GM12878 (cell line): ENCODE results near the gene SUV39H1. TPM values are rescaled to one million over a fixed set of nuclear protein-coding genes. Genes with fewer than 3 reads are reported as not detected.

Source experiments
- ATAC-seq: fragments of 200-7000 bp; cut with Tn5 transposase; 3 replicates; pipeline ENCODE4 v1.9.1; 2020; ENCODE audit warnings: mild to moderate bottlenecking, moderate library complexity
- BruUV-seq: library from RNA; stranded (reverse); fragments of 400-500 nt; replicated peaks from 2 replicates; lab custom pipeline; 2021; lab: Mats Ljungman, UMichigan
- CTCF ChIA-PET: fragments of 300-600 bp; sonication (Branson Sonifier 250); formaldehyde crosslinking; extraction: SDS; loops from one replicate; lab custom pipeline; 2021; ENCODE audit warnings: inconsistent platforms; lab: Yijun Ruan, JAX
- POLR2A ChIA-PET: fragments of 350-600 bp; formaldehyde crosslinking; extraction: SDS; loops from one replicate; lab custom pipeline; 2021; ENCODE audit warnings: inconsistent platforms; lab: Charles Lee
- RAD21 ChIA-PET: fragments of 300-600 bp; sonication (Branson Sonifier 250); formaldehyde crosslinking; loops from one replicate; lab custom pipeline; 2023; ENCODE audit warnings: antibody characterized with exemption; ENCODE audit not compliant: unreplicated experiment; lab: Charles Lee
- SMC1A ChIA-PET: fragments of 300-600 bp; sonication (Branson Sonifier 250); formaldehyde crosslinking; loops from one replicate; lab custom pipeline; 2023; ENCODE audit not compliant: unreplicated experiment, uncharacterized antibody; lab: Charles Lee
- DNase-seq: peaks from one replicate; pipeline ENCODE4 v3.0.0-alpha.2; 2011; ENCODE audit warnings: low read depth, low spot score
- FAIRE-seq: peaks from 3 replicates; lab custom pipeline; 2011; peaks lifted over from hg19 to GRCh38; lab: Jason Lieb, UNC
- H2AFZ ChIP-seq: 2 replicates; pipeline ENCODE4 v1.6.0; 2011; ENCODE audit warnings: low read depth, low read length, control low read depth; ENCODE audit not compliant: control insufficient read depth
- H3K27ac ChIP-seq: 2 replicates; pipeline ENCODE4 v1.5.1; 2011; ENCODE audit warnings: control low read depth; ENCODE audit not compliant: control insufficient read depth, insufficient read depth
- H3K27me3 ChIP-seq, 2 experiments: replicated peaks in 1 of 2; 2 replicates each; pipeline versions ENCODE4 v1.6.0 to v1.6.1; 2011; ENCODE audit warnings: low read length in 1 of 2; ENCODE audit not compliant: control insufficient read depth in 2 of 2, insufficient read depth in 2 of 2
- H3K36me3 ChIP-seq, 2 experiments: 2 replicates each; pipeline ENCODE4 v1.5.1; 2011; ENCODE audit warnings: low read length in 1 of 2; ENCODE audit not compliant: control insufficient read depth in 2 of 2, insufficient read depth in 2 of 2
- H3K4me1 ChIP-seq: 2 replicates; pipeline ENCODE4 v1.6.1; 2011; ENCODE audit warnings: mild to moderate bottlenecking, low read length, moderate library complexity, mixed read lengths; ENCODE audit not compliant: control insufficient read depth, insufficient read depth
- H3K4me2 ChIP-seq: 2 replicates; pipeline ENCODE4 v1.6.0; 2011; ENCODE audit warnings: control low read depth; ENCODE audit not compliant: control insufficient read depth, insufficient read depth
- H3K4me3 ChIP-seq: fragments of 200-600 bp; sonication (generic); 2 replicates; pipeline ENCODE4 v1.5.1; 2016
- H3K79me2 ChIP-seq: 2 replicates; pipeline ENCODE4 v1.6.0; 2011; ENCODE audit warnings: low read length; ENCODE audit not compliant: control insufficient read depth, insufficient read depth
- H3K9ac ChIP-seq: 2 replicates; pipeline ENCODE4 v1.8.0; 2011; ENCODE audit warnings: low read length, control low read depth, mixed read lengths; ENCODE audit not compliant: control insufficient read depth, insufficient read depth
- H3K9me3 ChIP-seq: replicated peaks from 3 replicates; pipeline ENCODE4 v1.5.1; 2011; ENCODE audit warnings: mild to moderate bottlenecking, low read length; ENCODE audit not compliant: control insufficient read depth, insufficient read depth
- H4K20me1 ChIP-seq: 2 replicates; pipeline ENCODE4 v1.6.0; 2011; ENCODE audit not compliant: control insufficient read depth, insufficient read depth
- CBFB ChIP-seq: IDR thresholded peaks from 2 replicates; pipeline ENCODE4 v1.6.1; 2016; ENCODE audit warnings: antibody characterized with exemption, low read depth
- CEBPB ChIP-seq, 2 experiments: fragments of 150-350 bp in 1 of 2; IDR thresholded peaks; 2 replicates each; pipeline ENCODE4 v1.6.1; 2012 to 2014; ENCODE audit warnings: low read depth in 2 of 2, low read length in 2 of 2, borderline replicate concordance in 1 of 2, inconsistent platforms in 1 of 2
- HDGF ChIP-seq: fragments of 450-650 bp; IDR thresholded peaks from 2 replicates; pipeline ENCODE4 v1.6.1; 2016; ENCODE audit warnings: antibody characterized with exemption
- MTA3 ChIP-seq: IDR thresholded peaks from 2 replicates; pipeline ENCODE4 v1.6.1; 2012; ENCODE audit warnings: low read length, inconsistent platforms, borderline replicate concordance
- NFYB ChIP-seq: IDR thresholded peaks from 2 replicates; pipeline ENCODE4 v1.6.1; 2011; ENCODE audit warnings: low read depth, mild to moderate bottlenecking, low read length, improper control_type of control experiment, moderate library complexity; ENCODE audit not compliant: insufficient read depth
- PML ChIP-seq: IDR thresholded peaks from 2 replicates; pipeline ENCODE4 v1.6.1; 2012; ENCODE audit warnings: low read length, inconsistent platforms
- POLR2AphosphoS5 ChIP-seq: IDR thresholded peaks from 2 replicates; pipeline ENCODE4 v1.6.1; 2011; ENCODE audit warnings: mild to moderate bottlenecking, low read length, inconsistent platforms
- USF2 ChIP-seq: IDR thresholded peaks from 2 replicates; pipeline ENCODE4 v1.6.1; 2011; ENCODE audit warnings: low read depth, low read length, improper control_type of control experiment, borderline replicate concordance
- YBX1 ChIP-seq: fragments of 450-650 bp; IDR thresholded peaks from 2 replicates; pipeline ENCODE4 v1.6.1; 2016; ENCODE audit warnings: antibody characterized with exemption
- ZNF24 ChIP-seq: fragments of 450-650 bp; IDR thresholded peaks from 2 replicates; pipeline ENCODE4 v1.6.1; 2017; ENCODE audit warnings: antibody characterized with exemption, mild to moderate bottlenecking
- ZZZ3 ChIP-seq: IDR thresholded peaks from 2 replicates; pipeline ENCODE4 v1.6.1; 2011; ENCODE audit warnings: low read depth; ENCODE audit not compliant: control insufficient read depth, insufficient read length
- WGBS: methylation state at CpG from one replicate; pipeline ENCODE4 v1.1.6; 2016; ENCODE audit warnings: low lambda C conversion rate; ENCODE audit not compliant: insufficient replicate concordance, insufficient coverage; ENCODE audit errors: missing lambda C conversion rate; 5-methylcytosine and 5-hydroxymethylcytosine counted together
- in situ Hi-C: fragments of 300-500 bp; cut with MboI; formaldehyde crosslinking; loops from 9 replicates; pipeline ENCODE4 v1.14.3; 2018; ENCODE audit warnings: mixed read lengths
- intact Hi-C: fragments of 100-400 bp; cut with micrococcal nuclease; formaldehyde crosslinking; loops from one replicate; pipeline ENCODE4 v1.14.2; 2022; ENCODE audit not compliant: unreplicated experiment
- polyA plus RNA-seq, 11 experiments: library from polyadenylated mRNA; depleted of rRNA in 4 of 11; unstranded in 6 of 11; stranded (reverse) in 5 of 11; fragments of >200 nt; fragmentation: Nextera tagmentation in 4 of 11; fragmentation: Illumina TruSeq in 1 of 11; extraction: Ambion mirVana in 4 of 11; extraction: Trizol in 1 of 11; gene quantifications; 1 replicate in 1 of 11; 2 replicates in 10 of 11; pipeline versions ENCODE4 v1.2.1 to v1.2.3, GENCODE V29; 2011 to 2016; ENCODE audit warnings: inconsistent platforms in 2 of 11, missing spikeins in 2 of 11, low read depth in 1 of 11
- total RNA-seq, 4 experiments: library from RNA; depleted of rRNA in 3 of 4; stranded (reverse); fragments of >200 nt in 3 of 4; fragmentation: Illumina TruSeq in 1 of 4; extraction: Trizol in 1 of 4; gene quantifications; 2 replicates each; pipeline versions ENCODE4 v1.2.1 to v1.2.3, GENCODE V29; 2013 to 2021
- TF ChIP-seq, protein P1 (sequence below): fragments of 450-650 bp; IDR thresholded peaks from 2 replicates; pipeline ENCODE4 v1.6.1; 2017; ENCODE audit warnings: mild to moderate bottlenecking

Gene SUV39H1
- total and polyA plus RNA-seq, 10 of the 15 experiments (the other 5 are each of a cell fraction or from before 2014, with no cell fraction given): 4.9 to 33.2 (median 17.1) TPM

GRCh38 chrX:48737940-48738339 is 41.4 kb downstream of the SUV39H1 start:
- Histone ChIP-seq H3K36me3 (no peaks in the 10 kb centered on the region), H3K9ac (peak overlapping the region; percentile 85), H2AFZ (no peak overlapping the region), H3K4me1 (no peaks in the 10 kb centered on the region; the same call in 1 of the 2 replicates), H3K27ac (peak overlapping the region; percentile 74; the same call in 1 of the 2 replicates), H3K27me3 (no peaks in the 10 kb centered on the region), H3K79me2 (no peaks in the 10 kb centered on the region; the same call in 1 of the 2 replicates), H3K9me3 (no peaks in the 10 kb centered on the region; the same call in 2 of the 3 replicates), H3K4me2 (peak overlapping the region; percentile 36), H4K20me1 (no peaks in the 10 kb centered on the region), H3K4me3 (peak overlapping the region; percentile 64; the same call in 1 of the 2 replicates)
- no peak for DNase-seq
- RAD21 ChIA-PET: interaction anchor here (1.1 kb wide), 1 partner anchor 199 kb away, joined by 3 read pairs; no protein-coding TSS in a partner anchor
- TF ChIP-seq PML (no peak), HDGF (no peak), MTA3 (0 out of 2 replicates have a peak, but pooled peaks have one; percentile 1)
- in situ Hi-C loops: no loop called here
- POLR2A ChIA-PET: interaction anchor here (0.6 to 1.4 kb wide), 5 partner anchors 41 to 221 kb away, joined by 3 to 11 read pairs (median 4); partner anchors contain the start of genes HDAC6, PQBP1 and TIMM17B
- intact Hi-C loops: no loop called here
- no peak for ATAC-seq
- WGBS: 40% methylated on average over 7 of the region's 7 CpGs
- SMC1A ChIA-PET: no interaction called here
- CTCF ChIA-PET: interaction anchor here (1.4 to 1.7 kb wide), 2 partner anchors 64 to 208 kb away, joined by 4 to 5 read pairs; partner anchors contain the start of gene HDAC6
- BruUV-seq: no TSS peak
- FAIRE-seq: no peak

DNA sequence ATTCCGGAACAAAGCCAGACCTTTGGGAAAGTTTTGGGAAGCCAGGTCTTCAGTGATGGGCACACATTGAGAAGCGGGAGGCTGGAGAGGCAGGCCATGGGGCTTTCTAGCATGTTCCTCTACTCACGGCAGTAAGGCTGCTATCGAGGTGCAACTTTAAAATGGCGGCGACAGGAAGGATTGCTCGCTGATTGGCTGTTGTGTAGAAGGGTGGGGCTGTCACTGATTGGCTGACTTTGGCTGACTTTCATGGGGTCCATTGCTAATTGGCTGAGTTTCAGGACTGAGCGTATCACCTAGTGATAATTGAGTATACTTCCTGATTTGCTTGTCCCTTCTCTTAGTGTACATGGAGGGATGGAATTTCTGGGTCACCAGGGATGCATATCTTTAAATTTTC is 45.3 kb downstream of the SUV39H1 start:
- TF ChIP-seq ZZZ3 (no peak), YBX1 (no peak), CBFB (no peak), POLR2AphosphoS5 (no peak), ZNF24 (no peak), USF2 (no peak), NFYB (0 out of 2 replicates have a peak, but pooled peaks have one; percentile 11), CEBPB (IDR thresholded peaks at IDR 0.05; ENCODE audit: borderline replicate concordance in 1 of 2, low read depth in 2 of 2, low read length in 2 of 2) (no peak)
- TF ChIP-seq, protein P1, sequence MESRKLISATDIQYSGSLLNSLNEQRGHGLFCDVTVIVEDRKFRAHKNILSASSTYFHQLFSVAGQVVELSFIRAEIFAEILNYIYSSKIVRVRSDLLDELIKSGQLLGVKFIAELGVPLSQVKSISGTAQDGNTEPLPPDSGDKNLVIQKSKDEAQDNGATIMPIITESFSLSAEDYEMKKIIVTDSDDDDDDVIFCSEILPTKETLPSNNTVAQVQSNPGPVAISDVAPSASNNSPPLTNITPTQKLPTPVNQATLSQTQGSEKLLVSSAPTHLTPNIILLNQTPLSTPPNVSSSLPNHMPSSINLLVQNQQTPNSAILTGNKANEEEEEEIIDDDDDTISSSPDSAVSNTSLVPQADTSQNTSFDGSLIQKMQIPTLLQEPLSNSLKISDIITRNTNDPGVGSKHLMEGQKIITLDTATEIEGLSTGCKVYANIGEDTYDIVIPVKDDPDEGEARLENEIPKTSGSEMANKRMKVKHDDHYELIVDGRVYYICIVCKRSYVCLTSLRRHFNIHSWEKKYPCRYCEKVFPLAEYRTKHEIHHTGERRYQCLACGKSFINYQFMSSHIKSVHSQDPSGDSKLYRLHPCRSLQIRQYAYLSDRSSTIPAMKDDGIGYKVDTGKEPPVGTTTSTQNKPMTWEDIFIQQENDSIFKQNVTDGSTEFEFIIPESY: no peak
- DNase-seq (no peak), FAIRE-seq (no peak), ATAC-seq (no peak)
- H3K4me3 ChIP-seq: no peak overlapping the region
- BruUV-seq: no TSS peak
- H3K36me3 ChIP-seq: no peaks in the 10 kb centered on the region
- H4K20me1 ChIP-seq: no peaks in the 10 kb centered on the region
- no peaks in the 10 kb centered on the region for H3K79me2 ChIP-seq
- CTCF ChIA-PET: no interaction called here
- no peak overlapping the region for H3K4me2 ChIP-seq
- WGBS: 85% methylated on average over 8 of the region's 8 CpGs
- no peaks in the 10 kb centered on the region; the same call in 2 of the 3 replicates for H3K9me3 ChIP-seq
- H3K9ac ChIP-seq: no peak overlapping the region
- no peaks in the 10 kb centered on the region for H3K4me1 ChIP-seq
- SMC1A ChIA-PET: no interaction called here
- POLR2A ChIA-PET: no interaction called here
- H3K27ac ChIP-seq: no peak overlapping the region
- RAD21 ChIA-PET: no interaction called here
- in situ Hi-C loops (no loop called here), intact Hi-C loops (no loop called here)
- H3K27me3 ChIP-seq: no peaks in the 10 kb centered on the region
- no peak overlapping the region for H2AFZ ChIP-seq
